ENCODE data around the gene LRP2BP.

GRCh38 chr4:185363251-185363650, 32.5 kb downstream of the LRP2BP start:
- TF ChIP-seq RARB (CRISPR knock-in tag; IDR thresholded peaks at IDR 0.05) (no peak), PATZ1 (CRISPR knock-in tag; IDR thresholded peaks at IDR 0.05; ENCODE audit: borderline replicate concordance) (no peak), ARNTL (CRISPR knock-in tag; IDR thresholded peaks at IDR 0.05; ENCODE audit: borderline replicate concordance, low read depth) (no peak), ZFP3 (CRISPR knock-in tag; IDR thresholded peaks at IDR 0.05) (no peak), ZNF565 (CRISPR knock-in tag; conservative IDR thresholded peaks at IDR 0.05; ENCODE audit: low read depth) (no peak), ZNF8 (CRISPR knock-in tag; IDR thresholded peaks at IDR 0.05) (no peak), SNAI2 (CRISPR knock-in tag; IDR thresholded peaks at IDR 0.05) (no peak), TSHZ2 (CRISPR knock-in tag; IDR thresholded peaks at IDR 0.05) (no peak), ISL1 (CRISPR knock-in tag; IDR thresholded peaks at IDR 0.05) (no peak), ESRRG (CRISPR knock-in tag; IDR thresholded peaks at IDR 0.05) (no peak), GLIS3 (CRISPR knock-in tag; IDR thresholded peaks at IDR 0.05) (no peak), BACH2 (CRISPR knock-in tag; IDR thresholded peaks at IDR 0.05; ENCODE audit: borderline replicate concordance) (no peak)
- TF ChIP-seq, protein P1, sequence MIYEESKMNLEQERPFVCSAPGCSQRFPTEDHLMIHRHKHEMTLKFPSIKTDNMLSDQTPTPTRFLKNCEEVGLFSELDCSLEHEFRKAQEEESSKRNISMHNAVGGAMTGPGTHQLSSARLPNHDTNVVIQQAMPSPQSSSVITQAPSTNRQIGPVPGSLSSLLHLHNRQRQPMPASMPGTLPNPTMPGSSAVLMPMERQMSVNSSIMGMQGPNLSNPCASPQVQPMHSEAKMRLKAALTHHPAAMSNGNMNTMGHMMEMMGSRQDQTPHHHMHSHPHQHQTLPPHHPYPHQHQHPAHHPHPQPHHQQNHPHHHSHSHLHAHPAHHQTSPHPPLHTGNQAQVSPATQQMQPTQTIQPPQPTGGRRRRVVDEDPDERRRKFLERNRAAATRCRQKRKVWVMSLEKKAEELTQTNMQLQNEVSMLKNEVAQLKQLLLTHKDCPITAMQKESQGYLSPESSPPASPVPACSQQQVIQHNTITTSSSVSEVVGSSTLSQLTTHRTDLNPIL (CRISPR knock-in tag; IDR thresholded peaks at IDR 0.05; ENCODE audit: low read depth) = no peak
- TF ChIP-seq, protein P2, sequence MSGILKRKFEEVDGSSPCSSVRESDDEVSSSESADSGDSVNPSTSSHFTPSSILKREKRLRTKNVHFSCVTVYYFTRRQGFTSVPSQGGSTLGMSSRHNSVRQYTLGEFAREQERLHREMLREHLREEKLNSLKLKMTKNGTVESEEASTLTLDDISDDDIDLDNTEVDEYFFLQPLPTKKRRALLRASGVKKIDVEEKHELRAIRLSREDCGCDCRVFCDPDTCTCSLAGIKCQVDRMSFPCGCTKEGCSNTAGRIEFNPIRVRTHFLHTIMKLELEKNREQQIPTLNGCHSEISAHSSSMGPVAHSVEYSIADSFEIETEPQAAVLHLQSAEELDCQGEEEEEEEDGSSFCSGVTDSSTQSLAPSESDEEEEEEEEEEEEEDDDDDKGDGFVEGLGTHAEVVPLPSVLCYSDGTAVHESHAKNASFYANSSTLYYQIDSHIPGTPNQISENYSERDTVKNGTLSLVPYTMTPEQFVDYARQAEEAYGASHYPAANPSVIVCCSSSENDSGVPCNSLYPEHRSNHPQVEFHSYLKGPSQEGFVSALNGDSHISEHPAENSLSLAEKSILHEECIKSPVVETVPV (CRISPR knock-in tag; IDR thresholded peaks at IDR 0.05) = no peak
